Stimulated activated CD4-positive, alpha-beta T cell treated with anti-CD3 and anti-CD28 coated beads, Interleukin-4, amount 100 ng/mL, for 24 hours (primary cell): ENCODE results near the gene ANKH.

Source experiments
- DNase-seq: peaks from one replicate; pipeline ENCODE4 v3.0.0-alpha.2; 2020

Gene ANKH

DNA sequence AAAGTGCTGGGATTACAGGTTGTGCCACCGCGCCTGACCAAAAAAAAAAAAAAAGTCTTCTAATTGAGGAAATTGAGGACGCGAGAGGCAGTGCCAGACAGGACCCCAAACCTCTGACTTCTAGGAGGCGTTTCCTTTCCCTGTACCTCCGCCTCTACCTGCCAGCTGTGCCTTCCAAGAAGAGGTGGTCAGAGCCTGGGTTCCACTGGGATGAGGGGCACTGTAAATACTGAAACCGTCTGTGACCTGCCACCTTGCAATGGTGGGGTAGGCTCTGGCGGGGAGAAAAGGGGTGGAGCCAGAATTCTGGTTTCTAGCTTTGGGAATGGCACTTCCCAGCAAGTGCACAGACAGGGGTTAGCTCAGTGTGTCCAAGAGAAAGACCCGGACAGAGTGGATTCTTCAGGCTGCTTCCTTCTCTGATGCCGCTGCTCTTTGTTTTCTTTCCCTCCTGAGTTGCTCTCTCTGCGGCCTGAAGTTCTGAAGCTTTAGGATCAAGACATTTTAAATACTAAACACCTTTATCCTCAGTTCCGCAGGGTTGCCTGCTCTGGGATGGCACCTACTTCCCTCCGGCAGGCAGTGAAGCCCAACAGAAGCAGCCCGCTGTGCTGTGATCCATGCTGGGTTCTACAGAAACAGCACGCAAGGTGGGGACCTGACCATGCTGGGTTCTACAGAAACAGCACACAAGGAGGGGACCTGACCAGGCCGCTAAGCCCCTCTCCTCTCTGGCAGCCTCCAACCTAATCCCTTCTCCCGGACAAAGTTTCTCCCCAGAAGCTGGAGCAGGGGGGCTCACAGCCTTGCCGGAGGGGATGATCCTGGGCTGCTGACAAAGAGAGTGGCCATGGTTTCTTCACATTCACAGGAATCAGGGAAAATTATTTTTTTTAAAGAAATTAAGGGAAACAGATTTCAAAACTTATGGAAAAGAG lies 141.9 kb downstream of the ANKH start:
- DNase-seq = no peak

DNA sequence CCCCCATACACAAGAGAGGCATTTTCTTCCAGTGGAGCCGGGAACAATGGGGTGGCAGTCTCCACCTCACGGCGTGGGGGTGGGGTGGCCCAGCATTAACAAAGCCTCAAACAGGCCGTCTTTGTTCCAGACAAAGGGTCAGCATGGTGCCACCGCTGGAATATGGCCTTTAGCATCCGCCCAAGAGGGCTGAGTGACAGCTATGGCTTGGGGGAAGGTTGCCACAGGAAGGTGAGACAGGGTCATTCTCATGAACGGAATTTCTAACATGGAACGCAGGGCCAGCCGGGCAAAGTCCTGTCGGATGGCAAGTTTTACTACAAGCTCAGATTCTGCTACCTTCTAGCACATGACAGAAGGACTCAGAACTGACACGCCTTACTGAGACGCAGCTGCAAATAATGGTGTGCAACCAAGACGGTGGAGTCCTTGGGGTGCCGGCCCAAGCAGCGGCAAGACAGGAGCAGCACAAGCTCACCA lies 143.1 kb downstream of the ANKH start:
- no peak for DNase-seq

DNA sequence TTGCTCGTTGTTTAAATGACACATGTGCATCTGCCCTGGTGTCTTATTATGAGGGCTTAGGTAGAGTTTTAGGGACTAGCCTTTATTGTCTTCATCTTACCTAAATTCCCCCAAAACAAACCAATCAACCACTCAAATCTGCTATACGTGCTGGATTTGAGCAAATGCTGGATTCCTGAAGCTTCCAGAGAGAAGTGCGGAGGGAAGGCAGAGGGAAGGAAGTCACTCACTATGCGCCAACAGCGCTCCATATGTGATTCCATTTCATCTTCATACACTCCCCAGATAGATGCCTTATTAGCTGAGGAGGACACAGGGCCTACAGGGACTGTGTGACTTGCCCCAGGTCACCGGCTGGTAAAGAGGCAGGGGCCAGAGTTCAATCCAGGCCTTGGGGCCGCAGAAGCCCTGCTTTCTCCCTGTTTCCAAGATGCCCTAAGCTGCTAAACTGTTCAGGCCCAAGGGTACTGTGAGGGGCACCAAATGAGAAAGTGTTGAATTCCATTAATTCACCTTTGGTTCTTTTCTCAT lies 143.6 kb downstream of the ANKH start:
- DNase-seq = no peak

DNA sequence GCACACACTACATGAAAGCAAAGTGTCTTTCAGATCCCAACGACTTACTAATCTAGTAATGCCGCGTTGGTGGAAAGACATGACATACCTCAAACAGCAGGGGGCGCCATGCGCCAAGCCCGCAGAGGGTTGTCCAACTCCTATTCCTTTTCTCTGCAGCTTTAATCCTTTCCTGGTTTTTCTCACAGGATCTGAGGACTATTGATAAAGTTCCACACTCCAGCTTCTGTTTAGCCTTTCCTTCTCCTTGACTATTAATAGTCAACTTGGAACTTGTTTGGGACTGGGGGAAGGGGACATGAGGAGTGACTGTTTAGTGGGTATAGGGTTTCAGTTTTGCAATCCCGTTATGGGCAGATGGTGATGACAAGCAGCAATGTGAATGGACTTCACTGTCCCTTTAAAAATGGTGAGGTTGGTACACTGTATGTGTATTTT lies 144.1 kb downstream of the ANKH start:
- DNase-seq = peak; percentile 77

DNA sequence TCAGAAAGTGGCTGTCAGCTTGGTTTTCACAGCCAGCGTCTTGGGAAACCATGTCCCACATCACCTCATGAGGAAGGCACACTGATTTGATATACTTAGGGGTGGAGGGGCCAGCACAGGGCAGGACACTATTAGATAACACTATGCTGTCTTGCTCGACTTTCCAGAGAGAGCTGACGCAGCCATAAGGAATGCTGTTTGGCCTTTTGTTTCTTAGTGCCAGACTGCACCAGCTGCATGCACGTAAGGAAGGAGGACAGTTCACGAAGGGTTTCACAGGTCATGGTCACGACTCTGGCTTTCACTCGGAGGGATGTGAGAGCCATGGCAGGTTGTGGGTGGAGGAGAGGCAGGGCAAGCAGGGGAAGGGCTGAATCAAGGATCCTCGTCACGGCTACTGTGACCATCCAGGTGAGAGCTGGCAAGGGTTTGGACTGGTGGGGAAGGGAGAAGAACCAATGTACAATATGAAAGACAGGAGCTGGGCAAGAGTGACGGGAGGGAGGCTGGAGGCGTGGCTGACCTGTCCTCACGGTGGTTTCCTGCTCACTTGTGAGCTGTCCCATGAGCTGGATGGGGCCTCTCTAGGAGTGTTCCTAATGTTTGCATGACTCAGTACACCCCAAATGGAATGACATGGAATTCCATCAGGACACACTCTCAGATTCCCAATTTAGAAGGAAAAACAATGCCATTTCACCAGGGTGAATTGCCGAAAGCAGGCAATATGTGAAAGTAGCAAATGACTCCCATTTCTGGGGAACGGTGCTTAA lies 145.3 kb downstream of the ANKH start:
- no peak for DNase-seq

DNA sequence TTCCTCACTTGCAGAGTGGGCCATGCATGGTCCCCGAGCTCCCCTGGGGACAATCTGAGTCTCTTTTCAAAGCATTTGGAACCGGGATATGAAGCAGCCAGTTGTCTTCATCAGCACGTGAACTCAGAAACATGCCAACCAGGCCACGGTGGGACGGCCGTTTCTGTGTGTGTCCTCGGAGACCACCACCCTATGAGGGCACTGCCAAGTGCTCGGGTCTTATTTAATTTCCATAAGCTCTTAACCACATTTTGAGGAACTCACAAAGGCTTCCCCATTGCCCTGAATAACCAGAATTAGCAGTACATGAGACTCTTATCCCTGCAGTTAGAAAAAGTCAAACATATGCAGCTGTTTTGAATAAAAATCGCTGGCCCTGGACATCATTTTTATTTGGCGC lies 146.9 kb downstream of the ANKH start:
- DNase-seq = no peak

DNA sequence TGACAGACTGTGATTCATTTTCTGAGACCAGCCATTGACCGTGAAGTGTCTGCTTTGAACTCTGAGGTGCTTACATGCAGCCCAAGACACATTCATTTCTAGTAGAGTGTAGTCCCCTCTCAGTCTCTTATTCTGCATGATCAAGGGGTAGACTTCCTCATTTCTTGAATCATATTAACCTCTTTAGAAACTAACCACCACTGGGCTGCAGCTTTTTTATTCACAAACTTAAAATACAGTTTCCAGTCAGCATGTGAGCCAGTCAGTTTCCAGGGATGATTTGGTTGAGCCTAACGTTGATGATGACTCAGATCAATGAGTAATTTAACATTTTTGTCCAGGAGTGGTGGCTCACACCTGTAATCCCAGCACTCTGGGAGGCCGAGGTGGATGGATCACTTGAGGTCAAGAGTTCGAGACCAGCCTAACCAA lies 147.9 kb downstream of the ANKH start:
- no peak for DNase-seq

DNA sequence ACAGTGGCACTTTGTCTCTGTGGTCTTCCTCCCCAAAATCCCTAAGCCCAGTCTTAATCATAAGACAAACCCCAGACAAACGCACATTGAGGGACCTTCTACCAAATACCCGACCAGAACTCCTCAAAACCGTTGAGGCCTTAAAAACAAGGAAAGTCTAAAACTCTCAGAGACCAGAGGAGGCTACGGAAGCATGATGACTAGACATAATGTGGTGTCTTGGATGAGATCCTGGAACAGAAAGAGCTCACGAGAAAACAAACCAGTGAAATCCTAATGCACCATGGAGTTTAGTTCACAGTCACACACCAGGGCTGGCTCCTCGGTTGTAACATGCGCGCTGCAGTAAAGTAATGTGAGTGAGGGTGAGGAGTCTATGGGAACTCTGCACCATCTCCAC lies 148.7 kb downstream of the ANKH start:
- DNase-seq = no peak

DNA sequence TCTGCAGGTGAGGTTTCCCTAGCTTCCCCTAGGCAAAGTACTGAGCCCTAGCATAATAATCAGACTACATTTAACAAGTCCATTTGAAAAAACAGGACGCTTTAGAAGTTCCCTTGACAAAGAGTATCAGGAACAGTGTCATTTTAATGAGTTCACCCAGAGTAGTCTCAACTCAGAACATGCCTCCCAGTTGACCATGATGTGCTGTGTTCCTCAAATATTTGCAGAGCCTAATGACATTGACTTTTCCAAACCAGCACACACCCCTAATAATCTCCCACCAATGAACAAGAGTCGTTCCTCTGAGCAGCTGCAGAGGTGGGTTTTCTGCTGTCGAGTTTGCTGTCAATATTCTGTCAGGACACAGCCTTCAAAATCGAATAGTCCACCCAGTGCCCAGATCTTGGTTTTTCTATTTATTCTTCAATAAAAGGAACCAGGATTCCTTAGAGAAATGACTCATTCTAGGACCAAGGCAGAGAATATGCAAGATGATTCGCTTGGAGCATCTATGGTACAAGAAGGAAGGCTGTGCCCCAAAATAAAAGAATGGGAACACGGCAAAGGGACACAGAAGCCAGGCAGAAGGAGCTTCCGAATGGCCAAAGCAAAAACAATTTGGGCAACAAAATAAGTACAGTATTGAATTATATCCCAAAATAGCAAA lies 149.5 kb downstream of the ANKH start:
- no peak for DNase-seq

DNA sequence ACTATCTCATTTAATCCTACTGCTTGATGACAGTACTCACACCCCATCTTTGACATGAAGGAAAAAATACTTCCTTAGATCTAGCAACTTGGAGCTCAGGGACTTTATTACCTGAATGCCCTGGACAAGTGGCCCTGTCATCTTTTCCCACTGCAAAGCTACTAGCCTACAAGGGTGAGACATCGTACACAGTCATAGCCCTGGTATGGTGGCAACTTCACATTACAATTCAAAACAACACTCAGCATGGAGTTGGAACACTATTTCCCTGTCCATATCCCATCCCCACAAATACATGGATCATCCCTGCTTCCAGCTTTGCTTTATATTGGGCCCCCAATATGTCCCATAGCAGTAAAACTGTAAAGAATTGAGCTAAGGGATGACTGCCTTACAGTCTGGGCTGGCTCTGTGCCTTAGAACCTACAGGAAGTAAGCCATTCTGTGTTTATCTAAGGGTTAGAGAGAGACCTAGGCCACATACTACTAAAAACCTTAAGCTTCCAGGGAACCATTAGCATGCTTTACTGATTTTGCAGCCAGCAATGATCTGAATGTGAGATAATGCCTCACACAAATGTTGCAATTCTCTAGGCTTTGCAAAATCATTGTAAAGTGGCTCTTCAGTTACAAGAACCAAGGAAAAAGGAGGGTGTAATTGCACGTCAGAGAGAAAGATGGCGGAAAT lies 151.2 kb downstream of the ANKH start:
- no peak for DNase-seq

DNA sequence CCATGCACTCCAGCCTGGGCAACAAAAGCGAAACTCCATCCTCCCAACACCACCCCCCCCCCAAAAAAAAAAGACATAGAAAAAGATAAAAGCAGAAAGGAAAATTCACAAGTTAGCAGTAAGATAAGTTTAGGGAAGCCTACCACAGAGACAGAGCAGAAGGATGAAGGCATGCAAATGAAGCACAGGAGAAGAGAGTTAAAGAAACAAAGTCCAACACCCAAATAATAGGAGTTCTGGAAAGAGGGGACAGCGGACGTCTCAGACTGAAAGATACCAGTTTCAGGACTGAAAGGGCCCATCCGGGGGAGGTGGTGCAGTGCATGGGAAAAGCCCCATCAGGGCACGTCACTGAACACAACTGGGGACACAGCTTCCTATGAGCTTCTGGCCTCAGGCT lies 152.8 kb downstream of the ANKH start:
- no peak for DNase-seq

DNA sequence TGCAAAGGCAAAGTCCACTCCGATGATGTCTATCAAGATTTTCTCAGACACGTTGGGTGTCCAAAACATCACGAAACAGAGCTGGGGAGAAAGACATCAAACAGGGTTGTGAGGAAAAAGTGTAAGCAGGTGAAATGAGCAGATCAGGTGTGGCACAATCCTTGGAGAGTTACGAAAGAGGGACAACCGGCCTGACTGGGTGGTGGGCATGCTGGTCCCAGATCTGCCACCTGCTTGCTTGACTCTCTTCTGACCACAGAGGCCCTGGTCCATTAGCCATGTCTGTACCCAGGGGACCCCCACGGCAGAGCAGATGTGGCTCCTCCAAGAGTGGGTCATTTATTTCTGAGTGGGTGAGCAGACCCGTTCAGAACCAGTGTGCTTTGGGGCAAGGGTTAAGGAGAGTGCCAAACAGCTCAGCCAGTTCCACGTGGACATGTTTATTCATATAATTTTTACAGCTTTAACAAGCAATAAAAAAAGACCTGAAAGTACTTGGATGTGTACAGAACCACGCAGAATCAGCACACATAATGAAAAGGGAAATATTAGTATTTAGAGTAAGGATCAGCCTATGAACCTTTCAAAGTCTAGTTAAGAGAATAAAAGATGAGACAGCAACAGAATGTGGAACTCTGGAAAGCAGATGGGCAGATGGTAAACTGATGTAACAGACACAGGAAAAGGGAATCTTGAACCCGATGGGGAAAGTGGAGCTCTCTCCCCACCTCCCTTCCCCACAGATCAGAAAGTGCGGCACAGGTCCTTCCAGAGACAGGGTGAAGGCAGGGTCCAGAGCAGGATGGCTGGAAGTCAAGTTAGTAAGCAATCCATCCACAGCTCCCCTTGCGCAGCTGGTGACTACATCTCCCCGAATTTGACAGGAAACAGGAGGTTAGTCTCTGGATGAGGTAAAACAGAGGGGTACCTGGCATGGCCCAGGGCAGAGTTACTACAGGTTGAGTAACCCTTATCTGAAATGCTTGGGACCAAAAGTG lies 154.5 kb downstream of the ANKH start:
- DNase-seq = no peak

DNA sequence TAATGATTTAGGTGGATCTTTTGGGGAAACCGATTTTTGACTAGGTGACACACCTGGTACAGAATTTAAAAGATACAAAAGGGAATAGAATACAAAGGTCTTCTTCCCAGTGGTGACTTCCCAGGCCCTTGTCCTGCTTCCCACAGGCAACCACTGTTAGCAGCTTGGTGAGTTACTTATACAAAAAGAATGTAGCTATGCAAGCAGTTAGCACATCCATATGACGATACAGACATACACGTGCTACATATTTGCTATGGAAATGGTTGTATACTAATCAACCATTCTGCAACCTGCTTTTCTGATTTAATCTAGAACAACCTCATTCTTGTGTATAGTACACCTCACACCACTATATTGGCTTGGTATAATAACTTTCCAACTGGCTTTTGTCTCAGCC lies 156.1 kb downstream of the ANKH start:
- DNase-seq = no peak

DNA sequence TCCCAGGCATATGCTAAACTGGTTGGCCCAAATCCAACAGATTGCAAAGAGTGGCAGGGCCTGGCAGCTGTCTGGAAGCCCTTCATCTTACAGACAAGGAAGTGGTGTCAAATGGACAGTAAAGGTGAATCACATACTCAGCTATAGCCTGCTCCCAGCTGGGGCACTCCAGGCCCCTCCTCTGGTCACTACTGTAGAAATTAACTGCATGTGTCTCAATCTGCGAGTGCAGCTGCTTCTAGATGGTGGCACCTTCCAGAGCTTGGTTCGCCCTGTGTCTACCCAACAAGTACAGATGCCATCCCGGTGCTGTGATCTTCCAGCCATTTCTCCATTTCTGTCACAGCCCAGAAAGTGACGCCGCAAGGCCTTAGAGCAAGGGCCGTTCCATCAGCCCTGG lies 156.9 kb downstream of the ANKH start:
- DNase-seq = no peak

DNA sequence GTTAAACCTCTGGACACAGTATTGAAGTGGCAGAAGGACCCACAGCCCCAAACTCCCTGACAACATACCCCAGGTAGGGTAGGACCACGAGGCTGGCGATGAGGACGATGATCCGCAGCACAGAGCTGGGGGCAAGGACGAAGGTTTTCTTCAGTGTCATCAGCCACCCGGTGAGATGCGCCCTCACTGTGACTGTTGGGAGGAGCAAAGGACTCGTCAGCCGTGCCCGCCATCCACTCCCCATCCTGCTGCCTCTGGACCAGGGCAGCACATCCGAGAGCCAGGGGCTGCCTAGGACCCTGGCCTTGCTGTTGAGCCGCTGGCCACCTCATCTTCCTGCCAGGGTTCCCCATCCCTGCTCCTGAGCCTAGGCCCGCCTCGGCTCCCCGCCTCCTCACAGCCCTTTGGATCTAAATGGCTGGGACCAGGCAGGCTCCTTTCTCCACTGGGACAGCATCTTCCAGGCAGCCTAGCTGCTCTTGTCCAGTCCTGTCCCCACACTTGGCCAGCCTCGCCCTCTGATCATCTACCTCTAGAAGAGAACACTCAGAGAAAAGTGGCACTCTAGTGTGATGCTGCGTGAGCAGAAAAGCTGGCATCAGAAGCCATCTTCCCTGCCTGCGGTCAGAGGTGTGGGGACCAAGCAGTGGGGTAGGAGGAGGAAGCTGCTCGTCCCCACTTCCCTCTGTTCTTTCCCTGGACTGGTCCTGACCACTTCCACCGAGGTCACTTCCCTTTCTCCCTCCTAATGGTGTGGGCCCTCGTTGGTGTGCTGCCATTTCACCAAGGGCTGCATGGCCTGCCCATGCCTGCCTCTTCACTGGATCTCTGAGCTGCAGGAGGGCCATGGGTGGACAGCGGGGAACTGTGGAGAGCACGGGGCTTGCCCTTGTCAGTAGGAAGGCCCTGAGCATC lies 157.8 kb downstream of the ANKH start:
- no peak for DNase-seq

DNA sequence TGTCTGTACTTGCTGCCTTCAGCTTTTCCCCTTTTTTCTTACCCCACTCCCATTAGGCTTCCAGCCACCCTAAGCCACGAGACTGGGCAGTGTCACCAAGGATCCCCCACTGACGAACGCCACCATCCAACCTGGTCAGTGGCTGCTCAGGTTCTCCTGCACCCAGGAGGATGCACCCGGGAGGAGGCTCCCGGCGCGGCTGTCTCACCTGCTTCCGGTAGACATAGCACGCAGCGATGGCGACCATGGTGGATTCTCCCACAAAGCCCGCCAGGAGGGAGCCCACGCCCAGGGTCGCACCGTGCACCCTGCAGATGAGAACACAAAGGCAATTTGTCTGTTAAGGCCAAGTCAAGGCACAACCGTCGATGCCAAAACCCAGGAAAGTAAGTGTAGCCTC lies 158.9 kb downstream of the ANKH start:
- no peak for DNase-seq

DNA sequence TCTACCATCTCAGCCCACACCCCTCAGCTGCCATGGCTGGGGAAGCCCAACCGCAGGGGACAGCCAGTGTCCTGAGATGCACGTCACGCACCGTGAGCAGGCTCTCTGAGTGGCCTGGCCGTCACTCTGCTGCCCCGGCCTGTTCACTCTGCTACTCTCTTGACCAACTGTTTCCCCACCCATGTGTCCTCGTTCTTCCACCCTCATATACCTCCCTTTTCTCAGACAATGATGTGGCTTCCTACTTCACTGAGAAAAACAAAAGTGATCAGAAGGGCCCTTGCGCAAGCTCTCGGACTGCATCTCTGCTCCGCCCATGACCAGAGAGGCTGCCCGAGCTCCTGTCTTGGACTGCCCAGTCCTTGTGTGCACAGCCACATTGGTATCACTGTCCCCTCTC lies 159.4 kb downstream of the ANKH start:
- DNase-seq = no peak

DNA sequence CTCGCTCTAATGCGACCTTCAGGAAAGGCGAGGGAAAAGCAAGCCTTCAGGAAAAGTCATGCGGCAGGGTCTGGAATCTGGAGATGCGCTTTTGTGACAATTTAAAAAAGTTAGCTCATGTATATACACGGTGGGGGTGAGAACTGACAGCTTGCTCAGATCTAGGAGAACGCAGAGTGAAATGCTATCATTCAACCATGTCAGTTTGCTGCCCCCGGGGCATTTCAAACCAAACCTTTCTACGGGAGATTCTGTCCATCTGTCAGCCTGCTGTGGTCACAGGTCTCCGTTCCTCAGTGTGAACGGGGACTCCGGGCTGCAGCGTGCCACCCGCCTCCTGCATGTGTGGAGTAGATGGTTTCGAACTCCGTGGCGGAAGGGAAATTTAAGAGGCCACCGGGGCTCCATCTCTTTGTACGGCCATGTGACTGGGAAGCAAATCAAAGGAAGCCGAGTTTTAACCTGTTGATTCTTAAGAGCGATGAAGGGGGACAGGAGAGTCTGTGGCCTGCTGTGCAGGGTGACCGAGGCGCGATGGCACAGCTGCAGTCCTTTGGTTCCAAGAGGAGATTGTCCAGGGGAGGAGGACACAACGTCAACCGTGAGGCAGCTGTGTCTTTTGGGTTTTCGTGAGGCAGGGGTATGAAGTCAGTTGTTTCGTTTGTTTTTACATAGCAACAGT lies 161.1 kb downstream of the ANKH start:
- DNase-seq = no peak

DNA sequence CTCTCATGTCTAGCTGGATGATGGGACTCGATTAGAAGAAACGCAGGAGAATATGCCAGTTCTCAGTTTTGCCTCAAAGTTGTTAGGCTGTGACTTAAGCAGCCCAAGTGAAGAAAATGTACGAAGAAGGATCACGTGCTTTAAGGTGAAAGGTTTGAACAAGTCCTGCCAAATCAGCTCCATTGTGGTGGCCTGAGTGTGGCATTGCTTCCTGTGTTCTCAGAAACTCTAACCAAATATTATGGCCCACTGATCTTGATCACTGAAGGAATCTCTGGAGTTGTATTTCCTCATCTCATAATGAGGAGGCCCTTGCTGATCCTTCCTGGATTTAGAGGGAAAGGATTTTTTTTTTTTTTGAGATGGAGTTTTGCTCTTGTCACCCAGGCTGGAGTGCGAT lies 163.0 kb downstream of the ANKH start:
- no peak for DNase-seq
